Measurements from ENCODE around the gene MED14. TPM values are rescaled to one million over a fixed set of nuclear protein-coding genes. Genes with fewer than 3 reads are reported as not detected.

The MED14 gene
- total RNA-seq, 1 experiment from 2014 or later, result 136 TPM

DNA sequence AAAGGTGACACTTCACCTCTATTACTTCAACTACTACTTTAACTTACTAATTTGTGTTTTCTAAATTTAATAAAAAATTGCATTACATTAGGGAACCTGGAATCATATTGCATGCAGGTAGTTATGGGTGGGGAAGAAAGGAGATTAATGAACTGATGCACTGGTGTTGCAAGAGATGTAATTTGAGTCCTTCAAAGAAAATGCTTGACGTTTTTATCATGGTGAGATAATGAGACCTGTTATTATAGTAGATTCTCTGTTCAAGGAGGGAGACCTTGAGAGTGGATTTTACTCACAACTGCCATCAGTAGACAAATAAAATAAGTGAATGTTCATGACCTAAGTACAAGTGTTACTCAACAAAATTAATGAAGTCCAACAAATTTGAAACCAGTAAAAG lies 26.4 kb upstream of the MED14 start:
- H3K56ac ChIP-seq (ENCODE audit: insufficient read length, low read depth, low read length), result no peak overlapping the region
- no peak overlapping the region for H3K4me2 ChIP-seq (ENCODE audit: insufficient read depth, insufficient read length, low read length)
- no peaks in the 10 kb centered on the region for H3K9me3 ChIP-seq (ENCODE audit: control insufficient read depth, low read depth, low read length)
- H3K18ac ChIP-seq (ENCODE audit: insufficient read length, low read depth, low read length), result no peak overlapping the region
- no peaks in the 10 kb centered on the region for H4K20me1 ChIP-seq (ENCODE audit: control insufficient read depth, insufficient read depth, insufficient read length)
- H3K4me1 ChIP-seq (ENCODE audit: insufficient read depth, low read length), result no peaks in the 10 kb centered on the region
- no peaks in the 10 kb centered on the region for H3K27me3 Mint-ChIP-seq (ENCODE audit: low read depth)
- no peak overlapping the region for H4K8ac ChIP-seq (replicated peaks; ENCODE audit: insufficient read length, low read depth, low read length)
- no peaks in the 10 kb centered on the region for H3K79me2 ChIP-seq (ENCODE audit: insufficient read depth, low read length)
- peaks cover 0 to 5% (median 3%) of the 10 kb centered on the region in 3 experiments; a peak in 3 of 7 replicates for H3K36me3 Mint-ChIP-seq (ENCODE audit: insufficient read depth in 1 of 3, low read depth in 3 of 3)
- H2BK20ac ChIP-seq (ENCODE audit: low read depth, low read length, poor library complexity, severe bottlenecking), result no peak overlapping the region
- no peak overlapping the region for H4K91ac ChIP-seq (ENCODE audit: insufficient read length, low read depth, low read length)
- H2BK120ac ChIP-seq (ENCODE audit: low read depth, low read length, poor library complexity, severe bottlenecking), result no peak overlapping the region
- no peak overlapping the region for H2BK5ac ChIP-seq (ENCODE audit: insufficient read length, low read length)
- H3K4me1 Mint-ChIP-seq, result peaks cover 0 to 6% of the 10 kb centered on the region in 2 experiments; a peak in 2 of 4 replicates
- no peak overlapping the region for H2BK15ac ChIP-seq (ENCODE audit: low read depth, low read length)
- H3K9ac ChIP-seq (ENCODE audit: extremely low read depth, insufficient read length, low read length), result no peak overlapping the region
- no peak overlapping the region for H3K4ac ChIP-seq (ENCODE audit: low read depth, low read length)
- no peak overlapping the region for H3K4me3 Mint-ChIP-seq
- H3K27ac Mint-ChIP-seq, result no peak overlapping the region; a peak in 1 of 7 replicates
- H2BK12ac ChIP-seq (ENCODE audit: insufficient read length, low read depth, low read length), result no peak overlapping the region
- WGBS (ENCODE audit: extremely low coverage, insufficient read length, low lambda C conversion rate), result no CpG with 5 or more reads among the region's 1 CpG
- H3K9me3 Mint-ChIP-seq, result peaks cover 53 to 66% of the 10 kb centered on the region in 2 experiments
- no peak overlapping the region for H2AFZ ChIP-seq (ENCODE audit: low read length)
- H3K23me2 ChIP-seq (ENCODE audit: insufficient read length, low read depth, low read length, poor library complexity, severe bottlenecking), result no peaks in the 10 kb centered on the region
- DNase-seq, result no peak
- H3K23ac ChIP-seq (ENCODE audit: insufficient read length, low read depth, low read length), result no peak overlapping the region
- no peak overlapping the region for H2AK5ac ChIP-seq (ENCODE audit: insufficient read length, low read length)
- H3K27ac ChIP-seq (ENCODE audit: insufficient read length, low read depth, low read length), result no peak overlapping the region
- H3K27me3 ChIP-seq (ENCODE audit: insufficient read depth, low read length), result no peaks in the 10 kb centered on the region
- H3K14ac ChIP-seq (ENCODE audit: insufficient read depth, low read length), result no peak overlapping the region
- no peaks in the 10 kb centered on the region for H3K79me1 ChIP-seq (ENCODE audit: insufficient read depth, low read depth, low read length, poor library complexity, severe bottlenecking)
- H4K5ac ChIP-seq (ENCODE audit: insufficient read length, low read depth, low read length), result no peak overlapping the region
- TF ChIP-seq CTCF (conservative IDR thresholded peaks at IDR 0.05), result no peak
- no peak overlapping the region for H3T11ph ChIP-seq (ENCODE audit: low read length)

Data from H9 (cell line).